Keratinocyte (primary cell): ENCODE results near the gene SORBS1. TPM values are rescaled to one million over a fixed set of nuclear protein-coding genes. Genes with fewer than 3 reads are reported as not detected.

Experiments used
- DNase-seq: peaks from one replicate; pipeline ENCODE4 v3.0.0-alpha.2; 2011; ENCODE audit warnings: low read depth, missing footprints, low spot score
- FAIRE-seq: peaks from 2 replicates; lab custom pipeline; 2011; peaks lifted over from hg19 to GRCh38; lab: Jason Lieb, UNC
- H2AFZ ChIP-seq: 2 replicates; pipeline ENCODE4 v1.6.0; 2012; ENCODE audit warnings: low read length, control low read depth, inconsistent platforms; ENCODE audit not compliant: control insufficient read depth
- H3K27ac ChIP-seq: 2 replicates; pipeline ENCODE4 v1.5.1; 2011; ENCODE audit warnings: low read length; ENCODE audit not compliant: control insufficient read depth, insufficient read depth
- H3K27me3 ChIP-seq: 3 replicates; pipeline ENCODE4 v1.6.0; 2011; ENCODE audit warnings: low read length; ENCODE audit not compliant: control insufficient read depth, insufficient read depth; ENCODE audit errors: extremely low read depth
- H3K36me3 ChIP-seq, 2 experiments: 2 replicates in 1 of 2; 3 replicates in 1 of 2; pipeline ENCODE4 v1.5.1; 2011; ENCODE audit warnings: low read length in 2 of 2, mild to moderate bottlenecking in 1 of 2; ENCODE audit not compliant: control insufficient read depth in 2 of 2, insufficient read depth in 2 of 2; ENCODE audit errors: extremely low read depth in 1 of 2
- H3K4me1 ChIP-seq: 3 replicates; pipeline ENCODE4 v1.5.1; 2011; ENCODE audit warnings: low read length; ENCODE audit not compliant: control insufficient read depth, insufficient read depth; ENCODE audit errors: extremely low read depth
- H3K4me2 ChIP-seq: 3 replicates; pipeline ENCODE4 v1.6.0; 2011; ENCODE audit warnings: low read depth, low read length; ENCODE audit not compliant: control insufficient read depth, insufficient read depth; ENCODE audit errors: extremely low read depth
- H3K4me3 ChIP-seq, 3 experiments: fragments of 200-600 bp in 1 of 3; sonication (generic) in 1 of 3; 2 replicates in 2 of 3; 3 replicates in 1 of 3; pipeline ENCODE4 v1.5.1; 2011 to 2016; ENCODE audit warnings: low read length in 3 of 3, mild to moderate bottlenecking in 3 of 3, control low read depth in 2 of 3, inconsistent platforms in 1 of 3, low read depth in 1 of 3, mixed read lengths in 1 of 3, mixed run types in 1 of 3, moderate library complexity in 1 of 3; ENCODE audit not compliant: control insufficient read depth in 2 of 3, insufficient read depth in 2 of 3; ENCODE audit errors: extremely low read depth in 1 of 3
- H3K79me2 ChIP-seq: 2 replicates; pipeline ENCODE4 v1.6.0; 2012; ENCODE audit warnings: low read length; ENCODE audit not compliant: control insufficient read depth, insufficient read depth
- H3K9ac ChIP-seq: 3 replicates; pipeline ENCODE4 v1.6.0; 2011; ENCODE audit warnings: low read length; ENCODE audit not compliant: control insufficient read depth, insufficient read depth; ENCODE audit errors: extremely low read depth
- H3K9me1 ChIP-seq: 3 replicates; pipeline ENCODE4 v1.6.0; 2011; ENCODE audit warnings: low read length; ENCODE audit not compliant: control insufficient read depth, insufficient read depth; ENCODE audit errors: extremely low read depth
- H3K9me3 ChIP-seq: 2 replicates; pipeline ENCODE4 v1.5.1; 2012; ENCODE audit warnings: low read depth, low read length; ENCODE audit not compliant: control insufficient read depth
- H4K20me1 ChIP-seq: 3 replicates; pipeline ENCODE4 v1.6.0; 2011; ENCODE audit warnings: low read length; ENCODE audit not compliant: control insufficient read depth, insufficient read depth; ENCODE audit errors: extremely low read depth
- CTCF ChIP-seq, 3 experiments: IDR thresholded peaks in 1 of 3; conservative IDR thresholded peaks in 1 of 3; optimal IDR thresholded peaks in 1 of 3; 2 replicates in 2 of 3; 3 replicates in 1 of 3; pipeline versions ENCODE3 to v1.5.1; 2011; ENCODE audit warnings: low read length in 3 of 3, mild to moderate bottlenecking in 3 of 3, moderate library complexity in 2 of 3, control low read depth in 1 of 3, inconsistent platforms in 1 of 3; ENCODE audit not compliant: insufficient read depth in 2 of 3; ENCODE audit errors: extremely low read depth in 1 of 3
- EZH2 ChIP-seq: IDR thresholded peaks from one replicate; pipeline ENCODE4 v1.6.1; 2012; ENCODE audit warnings: inconsistent platforms, mild to moderate bottlenecking, low read length, moderate library complexity
- dilution Hi-C: fragments of 300-500 bp; cut with MboI; formaldehyde crosslinking; loops from one replicate; pipeline ENCODE4 v1.7.0; 2020; ENCODE audit warnings: low sequenced_read_pairs; ENCODE audit not compliant: extremely low pct_ligation_motif_present
- polyA plus RNA-seq, 5 experiments: library from polyadenylated mRNA; depleted of rRNA in 3 of 5; stranded (reverse) in 3 of 5; stranded (forward) in 1 of 5; unstranded in 1 of 5; fragments of >200 nt; gene quantifications; 1 replicate in 1 of 5; 2 replicates in 3 of 5; 3 replicates in 1 of 5; pipeline versions ENCODE4 v1.2.1 to v1.2.3, GENCODE V29; 2011 to 2012; ENCODE audit warnings: missing spikeins in 2 of 5, low read depth in 1 of 5, low replicate concordance in 1 of 5

SORBS1 gene
- polyA plus RNA-seq, 1 donor (not counting 4 experiments of a cell fraction or from before 2014, with no cell fraction given): 0.42 TPM

DNA sequence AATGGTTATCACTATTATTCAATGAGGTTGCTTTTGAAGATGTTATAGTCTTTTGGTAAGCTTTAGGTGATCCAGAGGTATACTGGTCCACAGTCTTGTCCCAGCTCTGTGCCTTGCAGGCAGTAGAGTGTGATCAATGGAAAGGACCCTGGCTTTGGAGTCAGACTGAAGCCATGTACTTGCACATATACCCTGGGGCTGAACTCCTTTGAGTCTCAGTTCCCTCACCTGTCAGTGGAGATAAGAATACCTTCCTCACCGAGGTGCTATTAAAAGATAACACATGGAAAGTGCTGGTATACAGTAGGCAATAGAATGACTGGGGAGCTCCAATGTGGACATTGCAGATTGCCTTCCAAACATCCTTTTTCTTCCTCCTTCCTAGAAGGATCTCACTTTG, 254.3 kb downstream of the SORBS1 start:
- Histone ChIP-seq H3K79me2 (no peaks in the 10 kb centered on the region), H3K27me3 (no peaks in the 10 kb centered on the region), H3K4me3 (no peak overlapping the region), H2AFZ (no peak overlapping the region), H4K20me1 (no peaks in the 10 kb centered on the region), H3K4me1 (peaks cover 20% of the 10 kb centered on the region), H3K27ac (no peak overlapping the region), H3K9ac (no peak overlapping the region), H3K36me3 (no peaks in the 10 kb centered on the region), H3K9me1 (no peaks in the 10 kb centered on the region), H3K4me2 (no peak overlapping the region), H3K9me3 (no peaks in the 10 kb centered on the region)
- dilution Hi-C loops: no loop called here
- no peak for FAIRE-seq
- no peak for DNase-seq
- TF ChIP-seq CTCF (optimal IDR thresholded peaks at IDR 0.05 in 1 of 3, IDR thresholded peaks at IDR 0.05 in 1 of 3, conservative IDR thresholded peaks at IDR 0.05 in 1 of 3; ENCODE audit: extremely low read depth in 1 of 3, insufficient read depth in 2 of 3, low read length in 3 of 3): no peak
- no peak for TF ChIP-seq EZH2

- Histone ChIP-seq H3K79me2 (no peaks in the 10 kb centered on the region), H3K4me3 (no peak overlapping the region), H3K9me3 (no peaks in the 10 kb centered on the region), H3K9me1 (no peaks in the 10 kb centered on the region), H3K27me3 (no peaks in the 10 kb centered on the region), H2AFZ (no peak overlapping the region), H3K4me2 (no peak overlapping the region), H4K20me1 (no peaks in the 10 kb centered on the region), H3K4me1 (peaks cover 20% of the 10 kb centered on the region), H3K36me3 (no peaks in the 10 kb centered on the region), H3K27ac (no peak overlapping the region), H3K9ac (no peak overlapping the region)
- FAIRE-seq: no peak
- DNase-seq: no peak
- dilution Hi-C loops: no loop called here
- TF ChIP-seq EZH2 (no peak), CTCF (optimal IDR thresholded peaks at IDR 0.05 in 1 of 3, IDR thresholded peaks at IDR 0.05 in 1 of 3, conservative IDR thresholded peaks at IDR 0.05 in 1 of 3; ENCODE audit: extremely low read depth in 1 of 3, insufficient read depth in 2 of 3, low read length in 3 of 3) (no peak)
Observed at GRCh38 chr10:95306318-95306650, 254.9 kb downstream of the SORBS1 start.
